Natural killer cell treated with Interleukin-12 subunit alpha and Interleukin-12 subunit beta and Interleukin-15 and Interleukin-18, amount 100 ng/mL, for 72 hours (primary cell): ENCODE results near the gene RAB43. TPM values are rescaled to one million over a fixed set of nuclear protein-coding genes. Genes with fewer than 3 reads are reported as not detected.
"Not testable (repeated sequence)": the region's sequence is repeated elsewhere in the genome, so short reads cannot be mapped to it uniquely, and the experiment has no call there.

ENCODE experiments used
- ATAC-seq, 2 donors: fragments of 150-1000 bp; cut with Tn5 transposase in 1 of 2; sonication (Bioruptor Pico), chemical (Tn5 transposase) in 1 of 2; 2 replicates each; pipeline ENCODE4 v1.10.0; 2021
- DNase-seq: peaks from one replicate; pipeline ENCODE4 v3.0.0; 2022; ENCODE audit warnings: low spot score
- H3K27ac Mint-ChIP-seq, 2 donors: 1 replicate in 1 of 2; 2 replicates in 1 of 2; pipeline ENCODE4 v1.8.0; 2022; ENCODE audit warnings: mixed read lengths in 2 of 2, mild to moderate bottlenecking in 1 of 2, moderate library complexity in 1 of 2
- H3K27me3 Mint-ChIP-seq, 2 donors: 1 replicate in 1 of 2; 2 replicates in 1 of 2; pipeline ENCODE4 v1.8.0; 2022; ENCODE audit warnings: mixed read lengths in 2 of 2
- H3K36me3 Mint-ChIP-seq: one replicate; pipeline ENCODE4 v1.8.0; 2022; ENCODE audit warnings: mixed read lengths
- H3K4me1 Mint-ChIP-seq, 2 donors: 1 replicate in 1 of 2; 2 replicates in 1 of 2; pipeline ENCODE4 v1.8.0; 2022; ENCODE audit warnings: low read depth in 2 of 2, mixed read lengths in 2 of 2, mild to moderate bottlenecking in 1 of 2
- H3K4me3 Mint-ChIP-seq: one replicate; pipeline ENCODE4 v1.8.0; 2022; ENCODE audit warnings: mixed read lengths
- H3K9me3 Mint-ChIP-seq: 2 replicates; pipeline ENCODE4 v1.8.0; 2022; ENCODE audit warnings: mixed read lengths
- total RNA-seq, 2 donors: library from RNA; stranded (reverse); gene quantifications; one replicate each; pipeline ENCODE4 v1.2.3, GENCODE V29; 2022

RAB43 gene
- total RNA-seq, 2 donors from 2014 or later, result 50.7 to 53.9 TPM

DNA sequence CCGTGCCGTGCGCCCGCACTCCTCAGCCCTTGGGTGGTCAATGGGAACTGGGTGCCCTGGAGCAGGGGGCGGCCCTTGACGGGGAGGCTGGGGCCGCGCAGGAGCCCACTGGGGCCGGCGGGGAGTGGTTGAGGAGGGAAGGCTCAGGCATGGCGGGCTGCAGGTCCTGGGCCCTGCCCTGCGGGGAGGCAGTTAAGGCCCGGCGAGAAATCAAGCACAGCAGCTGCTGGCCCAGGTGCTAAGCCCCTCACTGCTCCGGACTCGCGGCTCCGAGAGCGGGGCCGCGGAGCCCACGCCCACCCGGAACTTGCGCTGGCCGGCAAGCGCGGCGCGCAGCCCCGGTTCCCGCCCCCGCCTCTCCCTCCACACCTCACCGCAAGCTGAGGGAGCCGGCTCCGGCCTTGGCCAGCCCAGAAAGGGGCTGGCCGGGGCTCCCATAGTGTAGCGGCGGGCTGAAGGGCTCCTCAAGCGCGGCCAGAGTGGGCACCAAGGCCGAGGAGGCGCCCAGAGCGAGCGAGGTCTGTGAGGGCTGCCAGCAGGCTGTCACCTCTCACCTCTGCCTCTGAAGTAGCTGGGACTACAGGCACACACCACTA lies 53.2 kb downstream of the RAB43 start:
- DNase-seq (no peak), ATAC-seq (peak; percentile 61 to 63)
- peaks cover 17 to 32% of the 10 kb centered on the region in 2 donors for H3K4me1 Mint-ChIP-seq
- H3K9me3 Mint-ChIP-seq, result peaks cover 3% of the 10 kb centered on the region
- no peaks in the 10 kb centered on the region for H3K36me3 Mint-ChIP-seq
- peak overlapping the region; percentile 63 for H3K4me3 Mint-ChIP-seq
- peak overlapping the region; percentile 43 to 85 for H3K27ac Mint-ChIP-seq
- no peaks in the 10 kb centered on the region for H3K27me3 Mint-ChIP-seq

DNA sequence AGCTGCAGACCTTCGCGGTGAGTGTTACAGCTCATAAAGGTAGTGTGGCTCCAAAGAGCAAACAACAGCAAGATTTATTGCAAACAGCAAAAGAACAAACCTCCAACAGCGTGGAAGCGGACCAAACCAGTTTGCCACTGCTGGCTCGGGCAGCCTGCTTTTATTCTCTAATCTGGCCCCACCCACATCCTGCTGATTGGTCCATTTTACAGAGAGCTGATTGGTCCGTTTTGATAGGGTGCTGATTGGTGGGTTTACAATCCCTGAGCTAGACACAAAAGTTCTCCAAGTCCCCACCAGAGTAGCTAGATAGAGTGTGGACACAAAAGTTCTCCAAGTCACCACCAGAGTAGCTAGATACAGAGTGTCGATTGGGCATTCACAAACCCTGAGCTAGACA lies 53.9 kb downstream of the RAB43 start:
- DNase-seq, ATAC-seq, H3K27me3 Mint-ChIP-seq, H3K36me3 Mint-ChIP-seq, H3K9me3 Mint-ChIP-seq: not testable (repeated sequence)
- H3K27ac Mint-ChIP-seq, result peak overlapping the region in 1 of 2 donors; percentile 21
- peaks cover 17 to 34% of the 10 kb centered on the region in 2 donors for H3K4me1 Mint-ChIP-seq
- H3K4me3 Mint-ChIP-seq, result peak overlapping the region; percentile 58

DNA sequence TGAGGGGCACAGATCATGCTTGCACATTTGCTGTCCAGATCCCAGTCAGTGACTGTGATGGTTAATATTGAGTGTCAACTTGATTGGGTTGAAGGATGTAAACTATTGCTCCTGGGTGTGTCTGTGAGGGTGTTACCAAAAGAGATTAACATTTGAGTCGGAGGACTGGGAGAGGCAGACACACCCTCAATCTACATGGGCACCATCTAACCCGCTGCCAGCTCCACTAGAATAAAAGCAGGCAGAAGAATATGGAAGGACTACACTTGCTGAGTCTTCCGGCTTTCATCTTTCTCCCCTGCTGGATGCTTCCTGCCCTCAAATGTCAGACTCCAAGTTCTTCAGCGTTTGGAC lies 55.9 kb downstream of the RAB43 start:
- DNase-seq (no peak), ATAC-seq (no peak)
- Mint-ChIP-seq H3K4me1 (peaks cover 17 to 38% of the 10 kb centered on the region in 2 donors), H3K27ac (peak overlapping the region in 1 of 2 donors; percentile 49), H3K36me3 (no peaks in the 10 kb centered on the region), H3K4me3 (no peak overlapping the region), H3K27me3 (no peaks in the 10 kb centered on the region), H3K9me3 (peaks cover 3% of the 10 kb centered on the region)

DNA sequence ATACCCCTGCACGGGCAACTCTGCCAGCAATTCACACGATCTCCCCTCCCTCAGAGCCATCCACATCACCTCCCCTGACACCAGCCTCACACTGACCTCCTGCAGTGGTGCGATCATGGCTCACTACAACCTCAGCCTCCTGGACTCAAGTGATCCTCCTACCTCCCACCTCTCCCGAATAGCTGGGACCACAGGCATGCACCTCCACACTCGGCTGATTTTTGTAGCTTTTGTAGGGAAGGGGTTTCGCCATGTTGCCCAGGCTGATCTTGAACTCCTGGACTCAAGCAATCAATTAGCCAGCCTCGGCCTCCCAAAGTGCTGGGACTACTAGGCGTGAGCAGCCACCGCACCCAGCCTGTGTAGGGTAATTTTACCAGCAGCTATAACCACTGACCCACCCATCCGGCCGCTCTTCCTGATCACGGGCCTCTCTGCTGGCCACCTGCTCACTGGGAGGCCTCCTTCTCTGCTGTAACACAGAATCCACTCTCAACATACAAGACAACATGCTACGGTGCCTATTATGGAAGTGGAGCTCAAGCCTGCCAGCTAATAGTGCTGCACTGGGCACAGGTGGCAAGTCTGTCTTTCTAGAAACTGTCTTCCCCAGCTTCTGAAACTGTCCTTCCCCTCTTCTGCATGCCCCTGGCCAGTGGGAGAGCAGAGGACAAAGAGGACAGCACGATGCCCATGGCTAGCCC lies 56.4 kb downstream of the RAB43 start:
- Mint-ChIP-seq H3K27ac (peak overlapping the region in 1 of 2 donors; percentile 49), H3K36me3 (no peaks in the 10 kb centered on the region), H3K9me3 (peaks cover 3% of the 10 kb centered on the region), H3K4me1 (peaks cover 11 to 35% of the 10 kb centered on the region in 2 donors), H3K4me3 (no peak overlapping the region), H3K27me3 (no peaks in the 10 kb centered on the region)
- DNase-seq (no peak), ATAC-seq (no peak)

DNA sequence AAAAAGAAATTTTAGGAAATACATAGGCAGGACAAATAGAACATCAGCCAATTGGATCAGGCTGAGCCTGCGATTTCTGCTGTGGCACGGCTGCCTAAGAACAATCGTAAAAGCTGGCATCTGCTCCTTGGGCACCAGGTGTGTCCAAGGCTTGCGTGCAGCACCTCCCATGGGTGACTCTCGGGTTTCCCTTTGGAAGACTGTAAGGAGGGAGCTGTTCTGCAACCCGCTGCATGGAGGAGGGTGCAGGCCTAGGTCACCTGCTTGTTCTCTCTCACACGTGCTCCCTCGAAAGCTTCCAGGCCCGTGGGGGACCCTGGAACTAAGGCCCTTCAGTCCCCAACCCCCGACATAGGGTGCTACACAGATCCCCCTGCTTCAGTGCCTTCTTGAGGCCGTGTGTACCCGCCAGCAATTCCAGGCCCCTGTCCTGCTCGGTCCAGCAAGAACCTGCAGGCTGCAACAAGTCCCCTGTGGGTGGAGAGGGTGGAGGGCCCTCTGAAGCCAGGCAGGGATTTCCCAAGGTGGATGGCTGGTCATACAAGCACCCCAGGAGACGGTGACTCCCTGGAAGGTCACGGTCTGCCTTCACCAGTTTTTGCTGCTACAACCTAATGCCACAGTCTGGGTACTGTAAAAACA lies 57.6 kb downstream of the RAB43 start:
- peaks cover 2 to 23% of the 10 kb centered on the region in 2 donors for H3K4me1 Mint-ChIP-seq
- ATAC-seq, result no peak
- no peaks in the 10 kb centered on the region for H3K36me3 Mint-ChIP-seq
- H3K27ac Mint-ChIP-seq, result no peak overlapping the region
- H3K27me3 Mint-ChIP-seq, result no peaks in the 10 kb centered on the region
- no peak overlapping the region for H3K4me3 Mint-ChIP-seq
- peaks cover 3% of the 10 kb centered on the region for H3K9me3 Mint-ChIP-seq
- no peak for DNase-seq

DNA sequence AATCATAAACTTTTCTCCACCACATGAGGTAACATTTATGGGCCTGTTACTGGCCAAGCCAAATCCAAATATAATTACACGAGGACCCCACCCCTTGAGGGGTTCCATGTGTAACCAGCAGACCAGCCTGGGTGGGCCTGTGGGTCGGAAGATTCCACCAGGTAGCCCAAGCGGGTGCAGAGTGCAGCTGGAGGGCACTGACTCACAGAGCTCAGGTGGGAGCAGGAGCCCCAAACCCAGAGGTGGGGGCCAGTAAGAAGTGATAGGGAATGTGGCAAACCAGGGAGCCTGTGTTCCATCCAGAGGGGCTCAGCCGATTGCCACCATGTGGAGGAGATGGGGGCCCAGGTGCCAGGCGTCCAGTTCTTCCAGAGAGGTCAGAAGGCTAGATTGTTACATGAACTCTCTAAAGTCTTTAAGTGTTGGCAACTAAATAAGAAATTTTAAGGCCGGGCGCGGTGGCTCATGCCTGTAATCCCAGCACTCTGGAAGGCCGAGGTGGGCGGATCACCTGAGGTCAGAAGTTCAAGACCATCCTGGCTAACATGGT lies 58.4 kb downstream of the RAB43 start:
- peak overlapping the region in 1 of 2 donors; percentile 88 for H3K27ac Mint-ChIP-seq

DNA sequence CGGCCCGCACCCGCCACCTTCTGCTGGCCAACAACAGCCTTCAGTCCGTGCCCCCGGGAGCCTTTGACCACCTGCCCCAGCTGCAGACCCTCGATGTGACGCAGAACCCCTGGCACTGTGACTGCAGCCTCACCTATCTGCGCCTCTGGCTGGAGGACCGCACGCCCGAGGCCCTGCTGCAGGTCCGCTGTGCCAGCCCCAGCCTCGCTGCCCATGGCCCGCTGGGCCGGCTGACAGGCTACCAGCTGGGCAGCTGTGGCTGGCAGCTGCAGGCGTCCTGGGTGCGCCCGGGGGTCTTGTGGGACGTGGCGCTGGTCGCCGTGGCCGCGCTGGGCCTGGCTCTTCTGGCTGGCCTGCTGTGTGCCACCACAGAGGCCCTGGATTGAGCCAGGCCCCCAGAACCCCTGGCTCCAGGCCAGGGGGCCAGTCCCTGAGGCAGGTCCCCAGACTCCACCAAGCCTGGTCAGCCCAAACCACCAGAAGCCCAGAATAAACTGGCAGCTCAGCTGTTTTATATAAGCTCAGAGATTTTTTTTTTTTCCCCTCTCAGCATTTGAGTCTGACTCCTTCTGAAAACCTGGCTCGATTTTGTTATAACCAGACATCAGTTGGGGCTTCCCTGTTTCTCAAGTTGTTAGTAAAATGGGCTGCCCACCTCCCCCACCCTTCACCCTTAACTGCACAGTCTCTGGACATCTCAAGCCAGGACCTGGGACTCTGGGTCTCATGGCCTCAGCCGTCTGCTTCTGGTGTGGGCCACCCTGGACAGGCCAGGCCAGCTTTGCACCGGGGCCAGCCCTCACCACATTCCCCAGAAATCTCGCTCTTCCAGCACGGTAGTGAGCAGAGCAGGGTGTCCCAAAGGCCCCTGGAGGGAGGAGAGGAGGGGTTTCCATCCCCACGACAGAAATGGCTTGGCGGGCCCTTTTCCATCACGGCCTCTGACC lies 59.4 kb downstream of the RAB43 start:
- H3K4me1 Mint-ChIP-seq, result peaks cover 0 to 19% of the 10 kb centered on the region in 2 donors
- ATAC-seq, result no peak
- H3K27ac Mint-ChIP-seq, result peak overlapping the region in 1 of 2 donors; percentile 88
- no peaks in the 10 kb centered on the region for H3K36me3 Mint-ChIP-seq
- no peaks in the 10 kb centered on the region for H3K27me3 Mint-ChIP-seq
- no peak for DNase-seq
- no peak overlapping the region for H3K4me3 Mint-ChIP-seq
- H3K9me3 Mint-ChIP-seq, result no peaks in the 10 kb centered on the region

More for the DNA sequence above, 58.4 kb downstream of the RAB43 start:
- peaks cover 0 to 21% of the 10 kb centered on the region in 2 donors for H3K4me1 Mint-ChIP-seq
- no peaks in the 10 kb centered on the region for H3K27me3 Mint-ChIP-seq
- peaks cover 3% of the 10 kb centered on the region for H3K9me3 Mint-ChIP-seq
- no peaks in the 10 kb centered on the region for H3K36me3 Mint-ChIP-seq
- no peak overlapping the region for H3K4me3 Mint-ChIP-seq
- no peak for ATAC-seq
- DNase-seq, result no peak

DNA sequence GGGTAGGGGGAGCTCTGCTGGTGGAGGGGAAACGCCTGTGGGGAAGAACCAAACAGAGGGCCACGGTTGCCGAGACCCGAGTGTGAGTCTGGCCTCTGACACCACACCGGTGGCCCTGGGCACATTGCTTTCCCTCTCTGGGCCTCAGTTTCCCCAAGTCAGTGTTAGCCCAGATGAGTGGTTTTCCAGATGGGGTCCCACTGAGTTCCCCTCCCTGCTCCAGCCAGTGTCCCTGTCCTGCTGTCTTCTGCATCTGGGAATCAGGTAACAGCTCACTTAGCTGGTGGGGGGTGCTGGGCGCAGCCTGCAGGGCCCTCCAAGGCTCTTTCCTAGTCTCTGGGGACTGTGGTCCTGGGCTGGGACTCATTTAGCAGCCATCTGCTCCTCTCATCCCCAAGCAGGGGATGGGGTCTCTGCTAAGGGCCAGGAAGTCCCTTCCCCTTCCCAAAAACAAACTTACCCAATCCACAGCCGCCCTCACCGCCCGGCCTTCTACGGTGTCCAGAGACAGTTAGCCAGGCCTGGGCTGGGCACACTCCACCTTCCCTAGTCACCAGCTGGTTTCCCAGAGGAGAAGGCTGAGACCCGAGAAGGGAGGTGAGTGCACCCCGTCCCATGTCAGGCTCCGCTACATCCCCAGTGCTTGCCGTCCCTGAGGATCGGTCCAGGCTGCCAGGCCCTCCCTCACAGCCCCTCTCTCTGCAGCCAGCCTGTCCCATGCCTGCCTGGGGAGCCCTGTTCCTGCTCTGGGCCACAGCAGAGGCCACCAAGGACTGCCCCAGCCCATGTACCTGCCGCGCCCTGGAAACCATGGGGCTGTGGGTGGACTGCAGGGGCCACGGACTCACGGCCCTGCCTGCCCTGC lies 60.3 kb downstream of the RAB43 start:
- Mint-ChIP-seq H3K27ac (peak overlapping the region in 1 of 2 donors; percentile 73), H3K4me3 (no peak overlapping the region), H3K27me3 (no peaks in the 10 kb centered on the region), H3K9me3 (no peaks in the 10 kb centered on the region), H3K4me1 (peaks cover 0 to 20% of the 10 kb centered on the region in 2 donors), H3K36me3 (no peaks in the 10 kb centered on the region)
- no peak for DNase-seq
- no peak for ATAC-seq

DNA sequence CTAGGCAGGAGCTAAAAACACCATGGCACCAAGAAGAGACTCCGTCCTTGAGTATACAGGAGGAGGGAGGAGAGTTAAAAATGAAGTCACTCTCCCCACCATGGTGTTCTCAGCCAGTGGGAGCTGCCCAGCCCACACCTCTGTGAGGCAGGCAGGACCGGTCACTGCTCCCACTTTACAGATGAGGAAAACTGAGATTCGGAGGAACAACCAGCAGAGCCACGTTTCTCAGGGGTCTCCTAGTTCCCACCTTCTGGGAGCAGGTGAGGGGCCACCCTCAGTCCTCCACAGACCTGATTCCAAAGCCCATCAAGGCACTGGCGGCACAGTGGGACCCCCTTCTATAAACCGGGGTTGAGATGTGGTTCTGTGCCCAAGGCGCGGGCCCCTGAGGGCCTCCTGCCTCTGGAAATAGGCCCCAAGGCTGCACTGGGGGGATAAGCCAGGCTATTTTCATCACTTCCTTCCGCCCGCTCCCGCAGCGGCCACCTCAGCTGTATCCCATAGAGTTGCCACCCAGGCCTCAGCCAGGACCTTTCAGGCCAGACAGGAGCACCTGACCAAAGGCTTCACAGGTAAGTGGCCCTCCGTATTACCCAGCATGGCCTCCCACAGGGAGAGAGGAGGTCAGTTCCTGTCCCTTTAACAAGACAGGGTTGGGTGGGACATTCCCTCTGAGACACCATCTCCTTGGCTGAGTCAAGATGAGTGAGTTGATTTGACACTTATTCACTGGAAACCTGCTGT lies 61.2 kb downstream of the RAB43 start, which contains the start of gene GP9:
Gene GP9, plus strand, starts transcription at position 504 of the 747 bp plus-strand sequence. CDS start 961 bp downstream, outside the sequence.
- no peaks in the 10 kb centered on the region for H3K9me3 Mint-ChIP-seq
- H3K27me3 Mint-ChIP-seq, result no peaks in the 10 kb centered on the region
- H3K36me3 Mint-ChIP-seq, result no peaks in the 10 kb centered on the region
- H3K4me1 Mint-ChIP-seq, result peaks cover 0 to 17% of the 10 kb centered on the region in 2 donors
- H3K27ac Mint-ChIP-seq, result peak within 1 kb of the TSS in 1 of 2 donors; percentile 73
- DNase-seq, result no peak
- peak; percentile 60 to 82 for ATAC-seq
- H3K4me3 Mint-ChIP-seq, result no peak within 1 kb of the TSS

DNA sequence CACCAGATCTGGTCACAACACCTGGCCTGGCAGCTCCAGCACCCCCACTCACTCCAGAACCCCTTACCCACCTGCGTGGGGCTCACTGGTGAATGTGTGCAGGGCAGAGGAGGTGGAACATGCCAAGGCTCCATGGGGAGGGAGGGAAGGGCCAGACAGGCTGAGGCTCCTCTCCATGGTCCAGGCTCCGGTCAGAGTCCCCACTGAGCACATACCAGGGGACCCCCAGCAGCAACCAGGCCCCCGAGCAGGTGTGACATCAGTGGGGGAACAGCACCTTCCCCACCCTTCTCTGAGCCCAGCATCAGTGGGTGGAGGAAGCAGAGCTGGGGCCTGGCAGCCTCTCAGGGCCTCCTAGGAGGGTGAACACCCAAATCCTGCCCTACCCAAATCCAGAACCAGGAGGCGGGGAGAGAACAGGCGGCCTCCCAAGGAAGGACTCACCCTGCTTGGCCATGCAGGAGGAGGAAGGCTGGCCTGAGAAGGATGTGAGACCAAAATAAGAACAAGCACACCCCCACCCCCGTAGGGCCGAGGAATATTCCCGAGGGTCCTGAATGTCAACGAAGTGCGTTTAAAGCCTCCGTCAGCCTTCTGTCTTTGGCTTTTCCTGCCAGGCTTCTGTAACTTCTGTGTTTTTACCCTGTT lies 62.2 kb downstream of the RAB43 start:
- H3K4me1 Mint-ChIP-seq, result peaks cover 0 to 12% of the 10 kb centered on the region in 2 donors
- no peaks in the 10 kb centered on the region for H3K36me3 Mint-ChIP-seq
- no peak overlapping the region for H3K27ac Mint-ChIP-seq
- no peak overlapping the region for H3K4me3 Mint-ChIP-seq
- ATAC-seq (no peak), DNase-seq (no peak)
- H3K9me3 Mint-ChIP-seq, result no peaks in the 10 kb centered on the region
- H3K27me3 Mint-ChIP-seq, result no peaks in the 10 kb centered on the region

DNA sequence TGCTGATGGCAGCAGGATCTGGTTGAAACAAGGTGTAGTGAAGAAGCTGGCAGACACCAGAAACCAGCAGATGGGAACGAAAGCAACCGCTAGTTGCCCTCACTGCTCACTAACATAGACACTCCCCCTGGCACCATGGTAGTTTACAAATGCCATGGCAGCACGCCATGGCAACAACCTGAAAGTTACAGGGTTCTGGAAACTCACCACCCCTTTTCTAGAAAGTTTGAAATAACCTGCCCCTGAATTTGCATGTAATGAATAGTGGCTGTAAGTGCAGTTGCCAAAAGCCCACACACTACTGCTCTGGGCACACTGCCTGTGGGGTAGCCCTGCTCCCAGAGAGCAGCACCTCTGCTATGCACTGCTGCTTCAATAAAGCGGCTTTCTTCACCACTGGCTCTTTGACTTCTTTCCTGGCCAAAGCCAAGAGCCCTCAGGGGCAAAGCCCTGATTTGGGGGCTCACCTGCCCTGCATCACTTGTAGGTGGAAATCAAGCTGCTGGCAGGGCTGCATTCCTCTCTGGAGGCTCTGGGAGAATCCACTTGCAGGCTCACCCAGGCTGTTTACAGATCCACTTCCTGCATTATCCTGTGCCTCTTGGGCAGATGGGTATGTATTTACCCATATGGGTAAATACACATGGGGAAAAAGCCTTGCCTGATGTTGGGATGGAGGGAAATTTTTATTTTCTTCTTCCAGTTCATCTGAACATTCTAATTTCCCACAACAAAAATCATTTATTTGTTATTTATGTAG lies 63.0 kb downstream of the RAB43 start:
- DNase-seq (no peak), ATAC-seq (peak in 1 of 2 donors; percentile 29)
- Mint-ChIP-seq H3K36me3 (no peaks in the 10 kb centered on the region), H3K4me3 (no peak overlapping the region), H3K27me3 (no peaks in the 10 kb centered on the region), H3K4me1 (peaks cover 3 to 15% of the 10 kb centered on the region in 2 donors), H3K27ac (no peak overlapping the region), H3K9me3 (no peaks in the 10 kb centered on the region)
